IPS-18c (cell line): ENCODE data around the gene MCM7.
"Not testable (repeated sequence)": the region's sequence is repeated elsewhere in the genome, so short reads cannot be mapped to it uniquely, and the experiment has no call there.

Experiments used
- H3K4me3 ChIP-seq: 2 replicates; pipeline ENCODE4 v1.7.0; 2013; ENCODE audit warnings: low read depth, mild to moderate bottlenecking, low read length, moderate library complexity; ENCODE audit not compliant: insufficient read depth
- H3K9me3 ChIP-seq: one replicate; pipeline ENCODE4 v1.6.1; 2013; ENCODE audit warnings: mild to moderate bottlenecking, low read length, moderate library complexity; ENCODE audit not compliant: control insufficient read depth, insufficient read depth

Gene MCM7

DNA sequence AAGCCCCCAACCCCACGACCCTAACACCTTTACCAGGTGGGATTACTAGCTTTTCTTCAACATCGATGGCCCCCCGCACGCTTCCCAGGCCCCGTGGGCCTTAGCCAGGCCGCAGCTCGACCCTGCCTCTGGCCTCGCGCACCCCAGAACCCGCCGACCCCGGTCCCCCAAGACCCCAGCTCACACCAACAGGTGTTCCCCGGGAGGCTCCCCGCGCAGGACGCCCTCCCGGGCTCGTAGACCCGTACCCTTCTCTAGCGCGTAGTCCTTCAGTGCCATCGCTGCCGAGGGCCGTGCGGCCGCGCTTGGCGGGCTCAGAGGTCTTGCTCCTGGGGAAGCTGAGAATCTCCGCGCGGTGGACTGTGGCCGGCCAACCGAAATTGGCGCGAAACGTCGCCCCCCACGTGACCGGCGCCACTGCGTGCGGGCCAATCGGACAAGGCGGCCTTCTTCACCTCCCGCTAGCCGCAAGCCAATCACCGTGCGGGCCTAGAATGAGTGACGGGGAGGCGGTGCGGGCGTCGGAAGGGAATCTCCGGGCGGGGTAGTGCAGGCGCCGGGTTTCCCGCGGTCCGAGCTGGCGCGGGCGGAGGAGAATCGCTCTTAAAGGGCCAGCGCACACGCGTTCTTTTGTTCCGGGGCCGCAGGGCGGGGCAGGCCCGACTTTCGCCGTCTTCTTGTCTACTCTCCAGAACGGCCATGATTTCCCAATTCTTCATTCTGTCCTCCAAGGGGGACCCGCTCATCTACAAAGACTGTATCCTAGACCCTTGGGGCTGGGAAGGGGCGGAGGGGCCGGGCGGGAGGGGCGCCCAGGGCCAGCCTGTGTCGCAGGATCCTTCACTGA is at the start of gene MCM7, which contains the start of gene AP4M1:
TSS of gene MCM7 (minus strand) at position 382 of the 847 bp plus-strand sequence. CDS start at position 279, 103 bp downstream.
TSS of gene AP4M1 (plus strand) at position 628 of the 847 bp plus-strand sequence. CDS start at position 700, 72 bp downstream.
- no peaks in the 10 kb centered on the region for H3K9me3 ChIP-seq
- H3K4me3 ChIP-seq = peak within 1 kb of the TSS; percentile 66

GRCh38 chr7:100148559-100149328 is 47.5 kb upstream of the MCM7 start, which contains the start of gene LAMTOR4:
LAMTOR4 (plus strand) TSS chr7:100148918; CDS start chr7:100148973, 55 bp downstream.
- Histone ChIP-seq H3K9me3 (peaks cover 2% of the 10 kb centered on the region), H3K4me3 (peak within 1 kb of the TSS; percentile 95)

DNA sequence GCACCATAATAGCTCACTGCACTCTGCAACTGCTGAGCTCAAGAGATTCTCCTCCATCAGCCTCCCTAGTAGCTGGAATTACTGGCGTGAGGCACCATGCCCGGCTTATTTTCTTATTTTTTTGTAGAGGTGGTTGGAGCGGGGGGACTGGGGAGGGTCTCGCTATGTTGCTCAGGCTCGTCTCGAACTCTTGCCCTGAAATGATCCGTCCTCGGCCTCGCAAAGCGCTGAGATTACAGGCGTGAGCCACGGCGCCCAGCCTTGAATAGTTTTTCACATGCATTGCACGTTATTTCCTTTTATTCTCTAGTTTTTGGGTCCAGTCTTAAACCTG is 47.0 kb upstream of the MCM7 start:
- Histone ChIP-seq H3K4me3 (peak overlapping the region; percentile 34), H3K9me3 (peaks cover 2% of the 10 kb centered on the region)

- Histone ChIP-seq H3K4me3 (no peak overlapping the region), H3K9me3 (peaks cover 2% of the 10 kb centered on the region)
These were observed 46.1 kb upstream of the MCM7 start for GRCh38 chr7:100147278-100147677.

DNA sequence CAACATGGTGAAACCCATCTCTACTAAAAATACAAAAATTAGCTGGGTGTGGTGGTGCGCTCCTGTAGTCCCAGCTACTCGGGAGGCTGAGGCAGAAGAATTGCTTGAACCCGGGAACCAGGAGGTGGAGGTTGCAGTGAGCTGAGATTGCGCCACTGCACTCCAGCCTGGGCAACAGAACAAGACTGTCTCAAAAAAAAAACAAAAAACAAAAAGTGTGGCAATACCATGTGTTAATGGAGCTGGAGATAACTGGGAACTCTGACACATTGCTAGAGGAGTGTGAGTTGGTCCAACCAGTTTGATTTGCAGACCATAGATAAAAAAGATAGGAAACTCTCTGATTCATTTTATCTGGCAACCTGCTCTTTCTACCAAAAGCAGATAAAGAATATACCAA is 45.2 kb upstream of the MCM7 start:
- not testable (repeated sequence) for H3K4me3 ChIP-seq, H3K9me3 ChIP-seq

DNA sequence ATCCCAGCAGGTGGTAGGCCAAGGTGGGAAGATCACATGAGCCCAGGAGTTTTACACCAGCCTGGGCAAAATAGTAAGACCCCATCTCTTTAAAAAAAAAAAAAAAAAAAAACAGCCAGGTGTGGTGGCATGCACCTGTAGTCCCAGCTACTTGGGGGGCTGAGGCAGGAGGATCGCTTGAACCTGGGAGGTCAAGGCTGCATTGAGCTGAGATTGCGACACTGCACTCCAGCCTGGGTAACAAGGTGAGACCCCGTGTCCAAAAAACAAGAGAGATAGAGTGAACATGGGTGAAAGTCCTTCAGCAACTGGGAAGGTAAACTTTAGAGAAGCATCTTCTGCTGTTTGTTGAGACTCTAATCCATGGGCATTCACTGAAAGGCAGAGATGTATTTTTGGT is 41.3 kb upstream of the MCM7 start:
- no peaks in the 10 kb centered on the region for H3K9me3 ChIP-seq
- no peak overlapping the region for H3K4me3 ChIP-seq

DNA sequence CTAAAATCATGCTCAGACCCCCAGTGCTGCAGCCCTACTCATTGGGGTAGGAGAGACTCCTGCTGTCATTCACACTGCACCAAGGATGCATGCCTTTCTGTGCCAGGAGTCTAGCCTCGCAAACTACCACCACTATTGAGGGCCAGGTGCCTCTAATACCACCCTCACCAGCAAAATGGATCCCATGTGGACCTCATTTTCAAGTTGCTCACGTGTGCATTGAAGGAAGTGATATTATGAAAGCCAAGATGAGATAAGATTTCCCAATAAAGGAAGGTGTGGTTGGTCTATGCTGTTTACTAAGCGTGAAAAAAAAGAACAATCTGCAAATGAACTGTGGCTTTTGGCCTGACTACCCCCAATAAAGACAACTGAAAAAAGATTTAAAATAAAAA is 40.4 kb upstream of the MCM7 start:
- no peak overlapping the region for H3K4me3 ChIP-seq
- H3K9me3 ChIP-seq = no peaks in the 10 kb centered on the region

DNA sequence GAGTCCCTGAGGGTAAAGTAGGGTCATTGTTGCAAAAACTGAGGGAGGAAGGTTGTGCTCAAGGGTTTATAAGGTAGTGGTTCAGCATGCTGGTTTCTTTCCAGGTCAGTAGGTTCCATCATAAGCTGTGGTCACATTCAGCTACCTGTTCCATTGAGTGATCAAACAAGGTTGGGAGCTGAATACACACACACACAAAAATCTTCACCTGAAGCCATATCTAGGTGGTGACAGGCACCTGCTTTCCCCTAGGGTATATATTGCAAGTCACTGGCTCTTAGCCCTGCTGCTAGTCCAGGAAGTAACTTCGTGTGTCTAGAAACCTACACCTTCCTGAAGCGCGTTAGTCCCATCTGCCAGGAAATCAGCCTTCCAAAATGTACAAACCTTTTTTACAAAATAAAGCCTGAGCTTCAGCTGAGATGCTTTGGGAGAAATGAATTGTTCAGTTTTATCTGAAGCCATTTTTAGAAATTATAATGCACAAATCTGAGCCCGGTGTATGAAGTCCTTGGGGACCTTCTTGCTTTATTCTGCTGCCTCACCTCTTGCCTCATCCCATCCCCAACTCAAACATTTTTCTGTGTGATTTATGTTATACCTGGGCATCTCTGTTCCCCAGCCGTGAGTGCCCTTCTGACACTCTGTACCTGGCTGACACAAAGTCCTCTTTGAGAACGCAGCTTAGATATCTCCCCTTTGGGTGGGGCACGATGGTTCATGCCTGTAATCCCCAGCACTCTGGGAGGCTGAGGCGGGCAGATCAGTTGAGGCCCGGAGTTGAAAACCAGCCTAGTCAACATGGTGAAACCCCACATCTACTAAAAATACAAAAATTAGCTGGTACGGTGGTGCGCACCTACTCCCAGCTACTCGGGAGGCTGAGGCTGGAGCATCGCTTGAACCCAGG is 36.9 kb upstream of the MCM7 start:
- no peak overlapping the region for H3K4me3 ChIP-seq
- H3K9me3 ChIP-seq = no peaks in the 10 kb centered on the region

DNA sequence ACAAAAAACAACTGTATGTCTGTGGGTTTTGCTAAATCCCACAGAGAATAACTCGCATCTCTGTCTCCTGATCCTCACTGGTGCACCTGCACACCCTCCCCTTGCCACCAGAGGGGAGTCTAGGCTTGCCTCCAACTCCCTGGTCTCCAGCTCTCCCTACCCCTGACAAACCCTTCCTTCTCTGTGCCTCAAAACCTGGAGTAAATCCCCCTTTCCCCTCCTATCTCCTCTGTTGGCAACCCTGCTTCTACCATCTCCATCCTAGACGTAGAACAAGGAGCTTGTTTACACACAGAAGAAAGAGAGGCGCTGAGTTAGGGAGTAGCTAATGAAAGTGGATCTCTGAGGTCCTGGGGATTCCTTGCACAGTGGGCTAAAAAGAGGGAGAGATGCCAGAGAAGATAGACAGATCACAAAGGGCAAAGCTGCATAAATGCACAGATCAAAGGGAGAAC is 31.5 kb upstream of the MCM7 start:
- no peak overlapping the region for H3K4me3 ChIP-seq
- H3K9me3 ChIP-seq = no peaks in the 10 kb centered on the region

DNA sequence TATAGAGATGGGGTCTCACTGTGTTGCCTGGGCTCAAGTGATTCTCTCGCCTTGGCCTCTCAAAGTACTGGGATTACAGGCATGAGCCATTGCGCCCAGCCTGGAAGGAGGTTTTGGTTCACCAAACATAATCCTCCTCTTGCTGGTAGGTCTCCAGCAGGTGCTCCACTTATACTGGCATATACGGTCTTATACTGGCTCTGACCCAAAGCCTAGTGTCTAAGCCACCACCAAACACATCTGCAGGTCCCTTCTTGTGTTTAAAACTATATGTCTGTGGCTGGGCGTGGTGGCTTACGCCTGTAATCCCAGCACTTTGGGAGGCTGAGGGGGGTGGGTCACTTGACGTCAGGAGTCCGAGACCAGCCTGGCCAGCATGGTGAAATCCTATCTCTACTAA is 30.9 kb upstream of the MCM7 start:
- no peak overlapping the region for H3K4me3 ChIP-seq
- no peaks in the 10 kb centered on the region for H3K9me3 ChIP-seq

- H3K4me3 ChIP-seq = 0 out of 2 replicates have a peak overlapping the region, but pooled peaks have one; percentile 28
- H3K9me3 ChIP-seq = no peaks in the 10 kb centered on the region
These were observed 29.6 kb upstream of the MCM7 start for GRCh38 chr7:100130608-100131453.

DNA sequence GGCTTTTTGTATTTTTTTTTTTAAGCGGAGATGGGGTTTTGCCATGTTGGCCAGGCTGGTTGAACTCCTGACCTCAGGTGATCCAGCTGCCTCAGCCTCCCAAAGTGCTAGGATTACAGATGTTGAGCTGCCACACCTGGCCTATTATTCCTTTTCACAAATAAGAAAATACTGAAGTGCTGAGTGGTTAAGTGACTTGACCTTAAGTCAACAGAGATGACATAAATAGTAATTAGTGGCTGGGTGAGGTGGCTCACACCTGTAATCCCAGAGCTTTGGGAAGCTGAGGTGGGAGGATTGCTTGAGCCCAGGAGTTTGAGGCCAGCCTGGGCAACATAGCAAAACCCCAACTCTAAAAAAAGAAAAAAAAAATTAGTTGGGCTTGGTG is 29.0 kb upstream of the MCM7 start:
- H3K9me3 ChIP-seq, H3K4me3 ChIP-seq: not testable (repeated sequence)

DNA sequence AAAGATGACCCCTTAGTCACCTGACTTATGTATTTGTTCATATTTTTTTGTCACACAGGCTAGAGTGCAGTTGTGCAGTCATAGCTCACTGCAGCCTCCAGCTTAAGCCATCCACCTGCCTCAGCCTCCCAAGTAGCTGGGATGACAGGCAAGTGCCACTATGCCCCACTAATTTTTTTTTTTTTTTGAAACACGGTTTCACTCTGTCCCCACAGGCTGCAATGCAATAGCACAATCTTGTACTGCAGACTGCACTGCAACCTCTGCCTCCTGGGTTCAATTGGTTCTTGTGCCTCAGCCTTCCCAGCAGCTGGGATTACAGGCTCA is 27.4 kb upstream of the MCM7 start:
- no peak overlapping the region; the same call in 1 of the 2 replicates for H3K4me3 ChIP-seq

DNA sequence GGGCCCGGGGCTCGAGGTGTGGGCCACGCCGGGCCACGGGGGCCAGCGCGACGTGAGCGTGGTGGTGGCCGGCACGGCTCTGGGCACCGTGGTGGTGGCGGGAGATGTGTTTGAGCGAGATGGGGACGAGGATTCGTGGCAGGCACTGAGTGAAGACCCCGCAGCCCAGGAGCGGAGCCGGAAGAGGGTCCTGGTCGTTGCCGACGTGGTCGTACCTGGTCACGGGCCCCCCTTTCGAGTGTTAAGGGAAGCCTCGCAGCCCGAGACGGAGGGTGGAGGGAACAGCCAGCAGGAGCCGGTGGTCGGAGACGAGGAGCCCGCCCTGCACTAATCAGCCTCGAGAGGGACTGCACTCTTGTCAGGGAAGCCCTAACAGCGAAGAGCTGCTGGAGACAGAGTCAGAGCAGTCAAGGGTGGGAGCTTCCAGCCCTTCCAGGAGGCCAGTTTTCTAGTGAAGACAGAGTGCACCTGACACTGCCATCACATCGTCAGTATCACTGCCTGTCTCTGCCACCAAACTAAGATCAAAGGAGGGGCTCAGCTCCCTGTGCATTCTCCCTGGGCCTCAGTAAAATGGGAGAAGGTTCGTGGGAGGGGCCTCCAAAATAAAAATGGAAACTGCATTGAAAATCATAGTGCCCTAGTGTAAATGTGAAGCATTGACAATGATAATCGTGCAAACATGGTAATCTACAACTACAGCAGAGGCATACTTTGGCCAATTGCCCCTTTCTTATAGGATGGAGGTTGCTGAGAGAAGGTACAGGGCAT is 26.9 kb upstream of the MCM7 start:
- Histone ChIP-seq H3K9me3 (no peaks in the 10 kb centered on the region), H3K4me3 (peak overlapping the region; percentile 90)

More for the DNA sequence above, 27.4 kb upstream of the MCM7 start:
- H3K9me3 ChIP-seq = no peaks in the 10 kb centered on the region

GRCh38 chr7:100126931-100127865 is 26.0 kb upstream of the MCM7 start, which contains the start of gene MBLAC1:
MBLAC1 (plus strand) TSS chr7:100126967; CDS start chr7:100127396, 429 bp downstream.
- Histone ChIP-seq H3K4me3 (peak within 1 kb of the TSS; percentile 90), H3K9me3 (no peaks in the 10 kb centered on the region)
